SKM-1 (cell line): Measurements from ENCODE around the gene XYLB.

ENCODE experiments used
- DNase-seq: peaks from one replicate; lab custom pipeline; 2025; ENCODE audit not compliant: unreplicated experiment; lab: John Stamatoyannopoulos, UW

The XYLB gene

GRCh38 chr3:38361496-38361895 is 14.9 kb downstream of the XYLB start:
- DNase-seq, result no peak

GRCh38 chr3:38362825-38363224 is 16.2 kb downstream of the XYLB start:
- no peak for DNase-seq

- no peak for DNase-seq
Observed at GRCh38 chr3:38364721-38365400, 18.3 kb downstream of the XYLB start.

- DNase-seq, result no peak
Observed at GRCh38 chr3:38365469-38366062, 19.0 kb downstream of the XYLB start.

GRCh38 chr3:38366082-38366481 is 19.5 kb downstream of the XYLB start:
- no peak for DNase-seq

- no peak for DNase-seq
Observed at GRCh38 chr3:38367779-38368178, 21.2 kb downstream of the XYLB start.

- no peak for DNase-seq
Observed at GRCh38 chr3:38368238-38368637, 21.7 kb downstream of the XYLB start.

- DNase-seq, result no peak
Observed at GRCh38 chr3:38369186-38369585, 22.6 kb downstream of the XYLB start.

GRCh38 chr3:38370149-38370548 is 23.6 kb downstream of the XYLB start:
- DNase-seq, result no peak

GRCh38 chr3:38370861-38371260 is 24.3 kb downstream of the XYLB start:
- DNase-seq, result no peak

- DNase-seq, result no peak
Observed at GRCh38 chr3:38371541-38372213, 25.1 kb downstream of the XYLB start.

- DNase-seq, result no peak
Observed at GRCh38 chr3:38372214-38372601, 25.6 kb downstream of the XYLB start.

GRCh38 chr3:38374221-38374620 is 27.6 kb downstream of the XYLB start:
- DNase-seq, result no peak

GRCh38 chr3:38375072-38375471 is 28.5 kb downstream of the XYLB start:
- DNase-seq, result no peak

- DNase-seq, result no peak
Observed at GRCh38 chr3:38375488-38376097, 29.0 kb downstream of the XYLB start.

- no peak for DNase-seq
Observed at GRCh38 chr3:38376098-38376816, 29.7 kb downstream of the XYLB start.

GRCh38 chr3:38379201-38379770 is 32.7 kb downstream of the XYLB start:
- DNase-seq, result no peak

GRCh38 chr3:38382506-38383080 is 36.0 kb downstream of the XYLB start:
- DNase-seq, result no peak

GRCh38 chr3:38383156-38383875 is 36.7 kb downstream of the XYLB start:
- DNase-seq, result no peak
